Mesenchymal stem cell (in vitro differentiated cells and primary cell): Measurements from ENCODE around the gene PDGFD.
A peak's percentile ranks its signal among the peaks of the same experiment; 100 is the strongest.

ENCODE experiments used
- DNase-seq: peaks from one replicate; pipeline ENCODE4 v3.0.0-alpha.2; 2013
- H2AFZ ChIP-seq: one replicate; pipeline ENCODE4 v1.6.1; 2013; ENCODE audit warnings: low read depth, mild to moderate bottlenecking, control low read depth, inconsistent platforms, low read length, moderate library complexity
- H2AK5ac ChIP-seq: 2 replicates; pipeline ENCODE4 v1.6.1; 2013; ENCODE audit warnings: low read length, moderate library complexity, mild to moderate bottlenecking, inconsistent platforms; ENCODE audit not compliant: severe bottlenecking
- H2BK120ac ChIP-seq: one replicate; pipeline ENCODE4 v1.6.1; 2013; ENCODE audit warnings: low read depth, mild to moderate bottlenecking, inconsistent platforms, low read length, moderate library complexity
- H2BK12ac ChIP-seq, 2 experiments: one replicate each; pipeline ENCODE4 v1.6.1; 2013; ENCODE audit warnings: inconsistent platforms in 2 of 2, low read length in 2 of 2, mild to moderate bottlenecking in 2 of 2, moderate library complexity in 2 of 2, control low read depth in 1 of 2
- H2BK15ac ChIP-seq: one replicate; pipeline ENCODE4 v1.6.1; 2013; ENCODE audit warnings: mild to moderate bottlenecking, low read depth, inconsistent platforms; ENCODE audit not compliant: poor library complexity, severe bottlenecking
- H2BK5ac ChIP-seq: 2 replicates; pipeline ENCODE4 v1.6.1; 2013; ENCODE audit warnings: low read depth, mild to moderate bottlenecking, low read length, control low read depth, inconsistent platforms; ENCODE audit not compliant: poor library complexity, severe bottlenecking
- H3K14ac ChIP-seq, 2 experiments: one replicate each; pipeline ENCODE4 v1.6.1; 2013; ENCODE audit warnings: inconsistent platforms in 2 of 2, low read length in 2 of 2, control low read depth in 1 of 2, mild to moderate bottlenecking in 1 of 2, moderate library complexity in 1 of 2
- H3K18ac ChIP-seq, 2 experiments: one replicate each; pipeline ENCODE4 v1.6.1; 2013; ENCODE audit warnings: inconsistent platforms in 2 of 2, low read length in 2 of 2, control low read depth in 1 of 2, low read depth in 1 of 2, mild to moderate bottlenecking in 1 of 2
- H3K23ac ChIP-seq, 2 experiments: one replicate each; pipeline ENCODE4 v1.6.1; 2013; ENCODE audit warnings: inconsistent platforms in 2 of 2, low read length in 2 of 2, mild to moderate bottlenecking in 2 of 2, moderate library complexity in 2 of 2, control low read depth in 1 of 2
- H3K27ac ChIP-seq: 2 replicates; pipeline ENCODE4 v1.5.1; 2013; ENCODE audit warnings: mild to moderate bottlenecking, moderate library complexity, low read length, control low read depth, inconsistent platforms; ENCODE audit not compliant: poor library complexity, severe bottlenecking
- H3K27me3 ChIP-seq, 2 experiments: 2 replicates each; pipeline versions ENCODE4 v1.6.1 to v1.7.0; 2013; ENCODE audit warnings: low read length in 2 of 2, mild to moderate bottlenecking in 2 of 2, moderate library complexity in 2 of 2, control low read depth in 1 of 2, inconsistent platforms in 1 of 2; ENCODE audit not compliant: control insufficient read depth in 1 of 2, insufficient read depth in 1 of 2
- H3K36me3 ChIP-seq, 2 experiments: 2 replicates each; pipeline versions ENCODE4 v1.6.1 to v1.7.0; 2013; ENCODE audit warnings: low read length in 2 of 2, control low read depth in 1 of 2, inconsistent platforms in 1 of 2, low read depth in 1 of 2, mild to moderate bottlenecking in 1 of 2; ENCODE audit not compliant: insufficient read depth in 2 of 2, control insufficient read depth in 1 of 2
- H3K4ac ChIP-seq, 2 experiments: one replicate each; pipeline ENCODE4 v1.6.1; 2013; ENCODE audit warnings: inconsistent platforms in 2 of 2, low read length in 2 of 2, mild to moderate bottlenecking in 2 of 2, moderate library complexity in 2 of 2, control low read depth in 1 of 2, low read depth in 1 of 2
- H3K4me1 ChIP-seq: 2 replicates; pipeline ENCODE4 v1.6.1; 2013; ENCODE audit warnings: low read depth, low read length, control low read depth; ENCODE audit not compliant: control insufficient read depth, insufficient read depth
- H3K4me2 ChIP-seq: 2 replicates; pipeline ENCODE4 v1.6.1; 2013; ENCODE audit warnings: low read length, mild to moderate bottlenecking, inconsistent platforms; ENCODE audit not compliant: poor library complexity, severe bottlenecking
- H3K4me3 ChIP-seq, 2 experiments: 2 replicates each; pipeline versions ENCODE4 v1.5.1 to v1.7.0; 2013; ENCODE audit warnings: low read length in 2 of 2, mild to moderate bottlenecking in 2 of 2, control low read depth in 1 of 2, low read depth in 1 of 2; ENCODE audit not compliant: insufficient read depth in 1 of 2
- H3K79me1 ChIP-seq: replicated peaks from 2 replicates; pipeline ENCODE4 v1.6.1; 2013; ENCODE audit warnings: mild to moderate bottlenecking, control low read depth, low read length, inconsistent platforms; ENCODE audit not compliant: poor library complexity, severe bottlenecking
- H3K9ac ChIP-seq: 2 replicates; pipeline ENCODE4 v1.7.0; 2013; ENCODE audit warnings: mild to moderate bottlenecking, low read length, moderate library complexity
- H3K9me3 ChIP-seq: 2 replicates; pipeline ENCODE4 v1.7.0; 2013; ENCODE audit warnings: mild to moderate bottlenecking, low read length; ENCODE audit not compliant: control insufficient read depth
- H4K8ac ChIP-seq: one replicate; pipeline ENCODE4 v1.6.1; 2013; ENCODE audit warnings: inconsistent platforms, mild to moderate bottlenecking, low read length, moderate library complexity
- H4K91ac ChIP-seq: one replicate; pipeline ENCODE4 v1.6.1; 2013; ENCODE audit warnings: mild to moderate bottlenecking, low read length, inconsistent platforms
- WGBS: methylation state at CpG from one replicate; pipeline ENCODE4 v1.1.7; 2013; ENCODE audit warnings: mixed read lengths; 5-methylcytosine and 5-hydroxymethylcytosine counted together

Gene PDGFD

GRCh38 chr11:103898577-103899336, 265.2 kb downstream of the PDGFD start:
- H3K9me3 ChIP-seq, result no peaks in the 10 kb centered on the region
- no peak overlapping the region for H3K4me2 ChIP-seq
- H3K27me3 ChIP-seq, result no peaks in the 10 kb centered on the region
- no peak overlapping the region for H3K27ac ChIP-seq
- no peak overlapping the region for H3K23ac ChIP-seq
- H3K79me1 ChIP-seq, result no peaks in the 10 kb centered on the region
- H2BK120ac ChIP-seq, result peak overlapping the region; percentile 19
- H3K36me3 ChIP-seq, result no peaks in the 10 kb centered on the region
- H3K4me1 ChIP-seq, result no peaks in the 10 kb centered on the region
- WGBS, result 82% methylated on average over 4 of the region's 5 CpGs
- no peak overlapping the region for H2AK5ac ChIP-seq
- no peak overlapping the region for H2BK5ac ChIP-seq
- DNase-seq, result no peak
- peak overlapping the region; percentile 50 for H4K91ac ChIP-seq
- H2BK15ac ChIP-seq, result no peak overlapping the region
- H3K9ac ChIP-seq, result no peak overlapping the region
- no peak overlapping the region for H3K14ac ChIP-seq
- no peak overlapping the region for H2AFZ ChIP-seq
- no peak overlapping the region for H3K4me3 ChIP-seq
- peak overlapping the region in 1 of 2 experiments; percentile 33 for H3K18ac ChIP-seq
- H4K8ac ChIP-seq, result no peak overlapping the region
- peak overlapping the region in 1 of 2 experiments; percentile 39 for H2BK12ac ChIP-seq
- no peak overlapping the region for H3K4ac ChIP-seq

- Histone ChIP-seq H3K27ac (no peak overlapping the region), H4K91ac (no peak overlapping the region), H2AK5ac (no peak overlapping the region), H3K36me3 (no peaks in the 10 kb centered on the region), H2AFZ (no peak overlapping the region), H3K23ac (no peak overlapping the region), H3K4ac (no peak overlapping the region), H3K4me3 (no peak overlapping the region), H3K9ac (no peak overlapping the region), H3K4me1 (no peaks in the 10 kb centered on the region), H3K79me1 (no peaks in the 10 kb centered on the region), H2BK120ac (peak overlapping the region; percentile 5), H3K27me3 (no peaks in the 10 kb centered on the region), H2BK5ac (no peak overlapping the region), H3K14ac (peak overlapping the region in 1 of 2 experiments; percentile 28), H3K4me2 (no peak overlapping the region), H3K18ac (peak overlapping the region in 1 of 2 experiments; percentile 62), H3K9me3 (no peaks in the 10 kb centered on the region), H2BK15ac (no peak overlapping the region), H4K8ac (no peak overlapping the region), H2BK12ac (peak overlapping the region in 1 of 2 experiments; percentile 39)
- DNase-seq, result peak; percentile 8
- WGBS, result 25% methylated on average over 1 of the region's 1 CpG
Measured at GRCh38 chr11:103898065-103898464, 265.9 kb downstream of the PDGFD start.

GRCh38 chr11:103897160-103897936, 266.6 kb downstream of the PDGFD start:
- Histone ChIP-seq H2BK120ac (no peak overlapping the region), H3K27ac (no peak overlapping the region), H3K23ac (no peak overlapping the region), H3K4me3 (no peak overlapping the region), H2BK15ac (no peak overlapping the region), H3K4ac (no peak overlapping the region), H3K9me3 (no peaks in the 10 kb centered on the region), H3K79me1 (no peaks in the 10 kb centered on the region), H4K8ac (no peak overlapping the region), H3K4me1 (peaks cover 3% of the 10 kb centered on the region), H3K18ac (no peak overlapping the region), H3K27me3 (no peaks in the 10 kb centered on the region), H3K36me3 (no peaks in the 10 kb centered on the region), H3K4me2 (no peak overlapping the region), H2AFZ (no peak overlapping the region), H3K9ac (no peak overlapping the region), H2AK5ac (no peak overlapping the region), H4K91ac (no peak overlapping the region), H3K14ac (no peak overlapping the region), H2BK12ac (no peak overlapping the region), H2BK5ac (no peak overlapping the region)
- DNase-seq, result peak; percentile 35
- WGBS, result 28% methylated on average over 4 of the region's 4 CpGs

- Histone ChIP-seq H3K9ac (no peak overlapping the region), H3K27me3 (no peaks in the 10 kb centered on the region), H3K4ac (no peak overlapping the region), H3K27ac (no peak overlapping the region), H3K9me3 (peaks cover 5% of the 10 kb centered on the region), H4K91ac (no peak overlapping the region), H3K14ac (no peak overlapping the region), H3K23ac (no peak overlapping the region), H3K4me3 (no peak overlapping the region), H2AK5ac (no peak overlapping the region), H3K79me1 (no peaks in the 10 kb centered on the region), H2AFZ (no peak overlapping the region), H2BK120ac (no peak overlapping the region), H2BK15ac (no peak overlapping the region), H2BK12ac (no peak overlapping the region), H3K4me2 (no peak overlapping the region), H3K4me1 (peaks cover 3% of the 10 kb centered on the region), H3K18ac (no peak overlapping the region), H4K8ac (no peak overlapping the region), H3K36me3 (no peaks in the 10 kb centered on the region), H2BK5ac (no peak overlapping the region)
- WGBS, result 87% methylated on average over 1 of the region's 3 CpGs
- no peak for DNase-seq
Measured at GRCh38 chr11:103895106-103895505, 268.8 kb downstream of the PDGFD start.
